Naive thymus-derived CD4-positive, alpha-beta T cell (primary cell): Measurements from ENCODE around the gene RIMS1. TPM values are rescaled to one million over a fixed set of nuclear protein-coding genes. Genes with fewer than 3 reads are reported as not detected.

Experiments
- ATAC-seq: fragments of 150-1000 bp; cut with Tn5 transposase; 2 replicates; pipeline ENCODE4 v1.10.0; 2021; ENCODE audit warnings: mild to moderate bottlenecking, moderate library complexity
- CTCF ChIA-PET: fragments of 350-600 bp; sonication (Branson Sonifier 250); formaldehyde crosslinking; loops from one replicate; lab custom pipeline; 2021; ENCODE audit warnings: antibody characterized with exemption; lab: Charles Lee
- POLR2A ChIA-PET: fragments of 350-600 bp; sonication (Branson Sonifier 250); formaldehyde crosslinking; loops from one replicate; lab custom pipeline; 2021; ENCODE audit warnings: antibody characterized with exemption, inconsistent platforms; lab: Charles Lee
- DNase-seq, 9 donors: peaks; one replicate each; pipeline versions ENCODE4 v3.0.0 to v3.0.0-alpha.2; 2020 to 2022; ENCODE audit warnings: mixed read lengths in 1 of 9
- H3K27ac ChIP-seq: one replicate; pipeline ENCODE4 v1.7.0; 2013; ENCODE audit warnings: mild to moderate bottlenecking, low read depth, low read length, moderate library complexity
- H3K27me3 ChIP-seq, 2 donors: one replicate each; pipeline ENCODE4 v1.7.0; 2013; ENCODE audit warnings: low read length in 2 of 2, mild to moderate bottlenecking in 2 of 2, moderate library complexity in 2 of 2; ENCODE audit not compliant: control insufficient read depth in 2 of 2, insufficient read depth in 2 of 2
- H3K36me3 ChIP-seq, 3 experiments: 1 replicate in 2 of 3; 2 replicates in 1 of 3; pipeline ENCODE4 v1.7.0; 2013; ENCODE audit warnings: low read length in 3 of 3, mild to moderate bottlenecking in 3 of 3, moderate library complexity in 1 of 3; ENCODE audit not compliant: insufficient read depth in 3 of 3, control insufficient read depth in 2 of 3
- H3K4me1 ChIP-seq, 2 donors: one replicate each; pipeline ENCODE4 v1.7.0; 2013; ENCODE audit warnings: low read length in 2 of 2, mild to moderate bottlenecking in 2 of 2, moderate library complexity in 1 of 2; ENCODE audit not compliant: control insufficient read depth in 2 of 2, insufficient read depth in 2 of 2
- H3K4me3 ChIP-seq: 2 replicates; pipeline ENCODE4 v1.7.0; 2013; ENCODE audit warnings: mild to moderate bottlenecking, low read length
- H3K9me3 ChIP-seq, 3 experiments: 1 replicate in 2 of 3; 2 replicates in 1 of 3; pipeline ENCODE4 v1.7.0; 2013; ENCODE audit warnings: low read length in 3 of 3; ENCODE audit not compliant: control insufficient read depth in 2 of 3
- H3K27ac Mint-ChIP-seq, 9 donors: one replicate each; pipeline ENCODE4 v1.8.0; 2020 to 2022; ENCODE audit warnings: mixed read lengths in 9 of 9, mild to moderate bottlenecking in 8 of 9, moderate library complexity in 5 of 9, inconsistent platforms in 2 of 9
- H3K27me3 Mint-ChIP-seq, 5 donors: one replicate each; pipeline ENCODE4 v1.8.0; 2021 to 2022; ENCODE audit warnings: mixed read lengths in 5 of 5, mild to moderate bottlenecking in 1 of 5
- H3K36me3 Mint-ChIP-seq, 5 donors: one replicate each; pipeline ENCODE4 v1.8.0; 2020 to 2022; ENCODE audit warnings: mixed read lengths in 5 of 5, mild to moderate bottlenecking in 3 of 5, inconsistent platforms in 1 of 5
- H3K4me1 Mint-ChIP-seq, 7 donors: one replicate each; pipeline ENCODE4 v1.8.0; 2020 to 2022; ENCODE audit warnings: mixed read lengths in 7 of 7, mild to moderate bottlenecking in 3 of 7, inconsistent platforms in 1 of 7
- H3K4me3 Mint-ChIP-seq, 10 donors: one replicate each; pipeline ENCODE4 v1.8.0; 2020 to 2022; ENCODE audit warnings: mild to moderate bottlenecking in 10 of 10, mixed read lengths in 10 of 10, moderate library complexity in 6 of 10, inconsistent platforms in 2 of 10
- H3K9me3 Mint-ChIP-seq, 11 donors: one replicate each; pipeline ENCODE4 v1.8.0; 2020 to 2022; ENCODE audit warnings: mixed read lengths in 11 of 11, mild to moderate bottlenecking in 4 of 11, inconsistent platforms in 1 of 11, moderate library complexity in 1 of 11
- intact Hi-C, 2 donors: fragments of 100-400 bp; cut with micrococcal nuclease; formaldehyde crosslinking; loops; one replicate each; pipeline ENCODE4 v1.15.1; 2023
- polyA plus RNA-seq, 2 donors: library from polyadenylated mRNA; unstranded; fragments of 300-500 nt; fragmentation: Illumina TruSeq; gene quantifications; one replicate each; pipeline ENCODE4 v1.2.3, GENCODE V29; 2021
- total RNA-seq, 6 experiments: library from RNA in 5 of 6; stranded (reverse) in 5 of 6; gene quantifications; 1 replicate in 5 of 6; 2 replicates in 1 of 6; pipeline ENCODE4 v1.2.3 and lab custom pipeline; 2021 to 2026

The RIMS1 gene
- total and polyA plus RNA-seq, 7 experiments from 2014 or later = not detected

GRCh38 chr6:72132427-72132826 is 246.1 kb downstream of the RIMS1 start:
- ChIA-PET CTCF (no interaction called here), POLR2A (no interaction called here)
- H3K36me3 Mint-ChIP-seq = no peaks in the 10 kb centered on the region
- no peak overlapping the region for H3K4me3 Mint-ChIP-seq
- H3K27me3 Mint-ChIP-seq = no peaks in the 10 kb centered on the region
- no peaks in the 10 kb centered on the region for H3K4me1 ChIP-seq
- ATAC-seq (no peak), DNase-seq (no peak)
- H3K9me3 ChIP-seq = no peaks in the 10 kb centered on the region
- H3K9me3 Mint-ChIP-seq = peaks cover 0 to 4% (median 0%) of the 10 kb centered on the region in 11 donors
- no peaks in the 10 kb centered on the region for H3K4me1 Mint-ChIP-seq
- H3K27ac Mint-ChIP-seq = no peak overlapping the region
- H3K27me3 ChIP-seq = no peaks in the 10 kb centered on the region
- H3K27ac ChIP-seq = no peak overlapping the region
- intact Hi-C loops = no loop called here
- no peaks in the 10 kb centered on the region for H3K36me3 ChIP-seq
- no peak overlapping the region for H3K4me3 ChIP-seq

GRCh38 chr6:72132851-72133250 is 246.5 kb downstream of the RIMS1 start:
- no peaks in the 10 kb centered on the region for H3K4me1 ChIP-seq
- H3K9me3 ChIP-seq = no peaks in the 10 kb centered on the region
- CTCF ChIA-PET = no interaction called here
- no peaks in the 10 kb centered on the region for H3K36me3 ChIP-seq
- Mint-ChIP-seq H3K4me3 (no peak overlapping the region), H3K4me1 (no peaks in the 10 kb centered on the region), H3K27me3 (no peaks in the 10 kb centered on the region), H3K9me3 (peaks cover 0 to 4% (median 0%) of the 10 kb centered on the region in 11 donors), H3K27ac (no peak overlapping the region), H3K36me3 (no peaks in the 10 kb centered on the region)
- POLR2A ChIA-PET = no interaction called here
- H3K27ac ChIP-seq = no peak overlapping the region
- intact Hi-C loops = no loop called here
- H3K27me3 ChIP-seq = no peaks in the 10 kb centered on the region
- DNase-seq (no peak), ATAC-seq (no peak)
- H3K4me3 ChIP-seq = no peak overlapping the region

- no peaks in the 10 kb centered on the region for H3K4me1 ChIP-seq
- no peak for DNase-seq
- intact Hi-C loops = no loop called here
- no peaks in the 10 kb centered on the region for H3K36me3 ChIP-seq
- H3K4me1 Mint-ChIP-seq = no peaks in the 10 kb centered on the region
- no peak for ATAC-seq
- H3K9me3 ChIP-seq = no peaks in the 10 kb centered on the region
- no peaks in the 10 kb centered on the region for H3K36me3 Mint-ChIP-seq
- POLR2A ChIA-PET = no interaction called here
- H3K4me3 ChIP-seq = no peak overlapping the region
- peaks cover 0 to 4% (median 0%) of the 10 kb centered on the region in 11 donors for H3K9me3 Mint-ChIP-seq
- no peak overlapping the region for H3K27ac ChIP-seq
- no peak overlapping the region for H3K4me3 Mint-ChIP-seq
- no peaks in the 10 kb centered on the region for H3K27me3 ChIP-seq
- CTCF ChIA-PET = no interaction called here
- no peak overlapping the region for H3K27ac Mint-ChIP-seq
- no peaks in the 10 kb centered on the region for H3K27me3 Mint-ChIP-seq
These were observed 247.0 kb downstream of the RIMS1 start for GRCh38 chr6:72133324-72133723.

GRCh38 chr6:72140795-72141194 is 254.4 kb downstream of the RIMS1 start:
- CTCF ChIA-PET = no interaction called here

GRCh38 chr6:72149715-72150114 is 263.4 kb downstream of the RIMS1 start:
- DNase-seq (no peak), ATAC-seq (no peak)
- POLR2A ChIA-PET = no interaction called here
- Histone ChIP-seq H3K9me3 (peaks cover 0 to 4% (median 0%) of the 10 kb centered on the region in 3 experiments), H3K27ac (no peak overlapping the region), H3K4me1 (no peaks in the 10 kb centered on the region), H3K4me3 (no peak overlapping the region), H3K36me3 (no peaks in the 10 kb centered on the region), H3K27me3 (no peaks in the 10 kb centered on the region)
- Mint-ChIP-seq H3K27ac (no peak overlapping the region), H3K27me3 (no peaks in the 10 kb centered on the region), H3K4me1 (no peaks in the 10 kb centered on the region), H3K9me3 (peaks cover 0 to 38% (median 13%) of the 10 kb centered on the region in 11 donors), H3K36me3 (no peaks in the 10 kb centered on the region), H3K4me3 (no peak overlapping the region)
- CTCF ChIA-PET = no interaction called here
- intact Hi-C loops = no loop called here

More at GRCh38 chr6:72140795-72141194, 254.4 kb downstream of the RIMS1 start:
- Histone ChIP-seq H3K27ac (no peak overlapping the region), H3K36me3 (no peaks in the 10 kb centered on the region), H3K4me3 (no peak overlapping the region), H3K27me3 (no peaks in the 10 kb centered on the region), H3K4me1 (no peaks in the 10 kb centered on the region), H3K9me3 (no peaks in the 10 kb centered on the region)
- Mint-ChIP-seq H3K9me3 (peaks cover 0 to 10% (median 0%) of the 10 kb centered on the region in 11 donors), H3K36me3 (no peaks in the 10 kb centered on the region), H3K4me1 (no peaks in the 10 kb centered on the region), H3K27ac (no peak overlapping the region), H3K4me3 (no peak overlapping the region), H3K27me3 (no peaks in the 10 kb centered on the region)
- ATAC-seq (no peak), DNase-seq (no peak)
- intact Hi-C loops = no loop called here
- POLR2A ChIA-PET = no interaction called here

GRCh38 chr6:72151742-72152141 is 265.4 kb downstream of the RIMS1 start:
- H3K9me3 ChIP-seq = peaks cover 0 to 4% (median 0%) of the 10 kb centered on the region in 3 experiments
- Mint-ChIP-seq H3K27me3 (no peaks in the 10 kb centered on the region), H3K4me1 (no peaks in the 10 kb centered on the region), H3K36me3 (no peaks in the 10 kb centered on the region), H3K27ac (no peak overlapping the region), H3K4me3 (no peak overlapping the region), H3K9me3 (peaks cover 0 to 31% (median 13%) of the 10 kb centered on the region in 11 donors)
- DNase-seq (no peak), ATAC-seq (no peak)
- ChIA-PET POLR2A (no interaction called here), CTCF (no interaction called here)
- no peaks in the 10 kb centered on the region for H3K4me1 ChIP-seq
- no peak overlapping the region for H3K4me3 ChIP-seq
- no peak overlapping the region for H3K27ac ChIP-seq
- H3K27me3 ChIP-seq = no peaks in the 10 kb centered on the region
- intact Hi-C loops = no loop called here
- H3K36me3 ChIP-seq = no peaks in the 10 kb centered on the region

GRCh38 chr6:72175916-72176315 is 289.6 kb downstream of the RIMS1 start:
- H3K27me3 ChIP-seq = no peaks in the 10 kb centered on the region
- Mint-ChIP-seq H3K4me3 (no peak overlapping the region), H3K27ac (no peak overlapping the region), H3K9me3 (peaks cover 0 to 6% (median 0%) of the 10 kb centered on the region in 11 donors), H3K4me1 (no peaks in the 10 kb centered on the region), H3K27me3 (peaks cover 6 to 14% (median 11%) of the 10 kb centered on the region in 5 donors), H3K36me3 (peaks cover 0 to under 1% (median 0%) of the 10 kb centered on the region in 5 donors)
- intact Hi-C loops = no loop called here
- no peak overlapping the region for H3K27ac ChIP-seq
- CTCF ChIA-PET = no interaction called here
- no peaks in the 10 kb centered on the region for H3K9me3 ChIP-seq
- DNase-seq = no peak
- no peaks in the 10 kb centered on the region for H3K36me3 ChIP-seq
- POLR2A ChIA-PET = no interaction called here
- no peak for ATAC-seq
- no peaks in the 10 kb centered on the region for H3K4me1 ChIP-seq
- H3K4me3 ChIP-seq = no peak overlapping the region
